Epithelial cell of esophagus (primary cell): ENCODE measurements around the gene RNF32.

Experiments used
- DNase-seq: peaks from one replicate; pipeline ENCODE4 v3.0.0; 2010; ENCODE audit warnings: low read depth
- H3K4me3 ChIP-seq: 2 replicates; pipeline ENCODE4 v1.5.1; 2011; ENCODE audit warnings: mild to moderate bottlenecking, low read length, control low read depth
- TF ChIP-seq, protein P1 (sequence below): IDR thresholded peaks from 2 replicates; pipeline ENCODE4 v1.5.1; 2011; ENCODE audit warnings: low read depth, mild to moderate bottlenecking, low read length, control low read depth, inconsistent platforms; ENCODE audit not compliant: insufficient read depth; ENCODE audit errors: missing control alignments

Gene RNF32

DNA sequence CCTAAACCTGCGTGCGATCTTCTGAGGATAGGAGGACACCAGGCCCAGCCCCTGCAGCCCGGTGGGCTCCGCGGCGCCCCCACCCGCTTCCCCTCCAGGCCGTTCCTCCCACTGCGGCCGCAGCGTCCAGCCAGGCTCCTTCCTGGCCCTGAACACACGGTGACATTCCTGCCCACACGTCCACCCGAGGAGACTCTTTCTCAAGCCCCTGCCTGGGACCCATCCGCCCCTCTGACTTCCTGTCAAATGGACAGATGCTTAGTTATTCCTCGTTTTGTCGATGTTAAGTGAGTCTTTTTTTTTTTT, 32.4 kb upstream of the RNF32 start:
- no peak for DNase-seq
- no peak overlapping the region for H3K4me3 ChIP-seq
- TF ChIP-seq, protein P1, sequence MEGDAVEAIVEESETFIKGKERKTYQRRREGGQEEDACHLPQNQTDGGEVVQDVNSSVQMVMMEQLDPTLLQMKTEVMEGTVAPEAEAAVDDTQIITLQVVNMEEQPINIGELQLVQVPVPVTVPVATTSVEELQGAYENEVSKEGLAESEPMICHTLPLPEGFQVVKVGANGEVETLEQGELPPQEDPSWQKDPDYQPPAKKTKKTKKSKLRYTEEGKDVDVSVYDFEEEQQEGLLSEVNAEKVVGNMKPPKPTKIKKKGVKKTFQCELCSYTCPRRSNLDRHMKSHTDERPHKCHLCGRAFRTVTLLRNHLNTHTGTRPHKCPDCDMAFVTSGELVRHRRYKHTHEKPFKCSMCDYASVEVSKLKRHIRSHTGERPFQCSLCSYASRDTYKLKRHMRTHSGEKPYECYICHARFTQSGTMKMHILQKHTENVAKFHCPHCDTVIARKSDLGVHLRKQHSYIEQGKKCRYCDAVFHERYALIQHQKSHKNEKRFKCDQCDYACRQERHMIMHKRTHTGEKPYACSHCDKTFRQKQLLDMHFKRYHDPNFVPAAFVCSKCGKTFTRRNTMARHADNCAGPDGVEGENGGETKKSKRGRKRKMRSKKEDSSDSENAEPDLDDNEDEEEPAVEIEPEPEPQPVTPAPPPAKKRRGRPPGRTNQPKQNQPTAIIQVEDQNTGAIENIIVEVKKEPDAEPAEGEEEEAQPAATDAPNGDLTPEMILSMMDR = no peak

DNA sequence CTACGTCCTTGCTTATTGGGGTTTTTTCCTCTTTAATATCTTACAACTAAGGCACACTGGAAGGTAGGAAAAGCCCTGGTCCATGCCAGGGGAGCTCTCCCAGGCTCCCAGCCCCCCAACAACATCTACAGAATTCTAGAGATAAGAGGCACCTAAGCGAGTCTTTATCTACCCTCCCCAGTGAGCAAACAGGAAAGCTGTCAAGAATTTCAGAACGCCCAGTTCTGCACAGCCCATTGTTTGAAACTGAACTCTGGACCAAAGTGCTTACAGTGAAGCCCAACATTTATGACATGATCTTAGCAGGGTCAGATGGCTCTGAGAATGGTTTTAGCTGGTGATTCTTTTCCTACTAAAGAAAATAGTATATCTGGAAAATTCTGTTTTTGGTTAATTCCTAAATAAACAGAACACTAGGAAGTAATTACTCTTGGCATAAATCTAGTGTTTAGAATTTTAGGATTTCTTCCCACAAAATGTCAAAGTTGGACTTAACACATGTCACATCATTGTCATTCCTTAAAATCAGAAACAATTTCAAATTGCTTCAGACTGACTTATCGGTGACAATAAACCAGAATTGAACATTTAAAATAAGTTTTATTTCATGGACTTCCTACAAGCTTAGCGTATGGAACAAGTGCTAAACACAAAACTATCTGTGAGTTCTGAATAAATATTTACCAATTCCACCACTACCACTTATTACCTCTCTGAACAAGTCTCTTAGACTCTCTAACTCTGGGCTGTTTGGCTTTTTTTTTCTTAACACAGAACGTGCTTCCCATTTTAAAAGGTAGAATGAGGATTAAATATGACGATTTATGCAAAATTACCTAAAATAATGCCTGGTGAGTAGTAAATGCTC, 31.3 kb upstream of the RNF32 start:
- no peak overlapping the region for H3K4me3 ChIP-seq
- TF ChIP-seq, protein P1 = no peak
- DNase-seq = no peak

DNA sequence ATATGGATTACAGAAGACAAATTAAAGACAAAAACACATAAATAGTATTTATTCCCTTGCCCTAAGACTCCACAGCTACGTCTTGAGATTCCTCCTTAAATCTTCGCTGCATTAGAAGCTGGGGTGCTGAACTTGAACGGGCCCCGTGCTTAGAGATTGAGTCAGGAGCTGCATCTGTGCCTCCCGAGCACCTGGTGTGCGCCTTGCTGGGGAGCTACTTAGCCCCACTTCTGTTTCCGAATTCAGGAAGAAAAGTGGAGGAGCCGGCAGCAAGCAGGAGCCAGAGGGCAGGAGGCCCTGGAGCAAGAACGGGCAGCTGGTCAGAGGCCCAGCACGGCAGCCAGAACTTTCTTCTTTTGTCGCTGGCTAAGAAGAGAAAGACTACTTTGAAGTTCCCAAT, 30.4 kb upstream of the RNF32 start:
- DNase-seq = no peak
- TF ChIP-seq, protein P1 = no peak
- H3K4me3 ChIP-seq = no peak overlapping the region

DNA sequence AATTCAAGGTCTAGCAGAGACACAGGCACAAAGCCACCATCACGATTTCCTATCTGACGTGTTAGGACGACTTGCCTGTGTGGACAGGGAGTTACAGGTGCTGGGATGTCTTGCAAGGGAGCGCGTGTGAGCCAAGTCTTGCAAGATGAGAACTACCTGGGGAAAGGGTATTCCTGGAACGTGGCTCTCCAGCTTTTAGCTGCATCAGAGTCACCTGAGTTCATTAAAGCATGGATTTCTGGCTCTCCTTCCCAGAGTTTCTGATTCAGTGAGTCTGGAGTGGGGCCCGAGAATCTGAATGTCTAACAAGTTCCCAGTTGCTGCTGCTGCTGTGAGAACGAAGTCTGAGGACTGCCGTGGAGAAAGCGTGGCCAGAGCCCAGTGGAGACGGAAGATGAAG, 30.0 kb upstream of the RNF32 start:
- no peak overlapping the region for H3K4me3 ChIP-seq
- TF ChIP-seq, protein P1 = no peak
- no peak for DNase-seq

DNA sequence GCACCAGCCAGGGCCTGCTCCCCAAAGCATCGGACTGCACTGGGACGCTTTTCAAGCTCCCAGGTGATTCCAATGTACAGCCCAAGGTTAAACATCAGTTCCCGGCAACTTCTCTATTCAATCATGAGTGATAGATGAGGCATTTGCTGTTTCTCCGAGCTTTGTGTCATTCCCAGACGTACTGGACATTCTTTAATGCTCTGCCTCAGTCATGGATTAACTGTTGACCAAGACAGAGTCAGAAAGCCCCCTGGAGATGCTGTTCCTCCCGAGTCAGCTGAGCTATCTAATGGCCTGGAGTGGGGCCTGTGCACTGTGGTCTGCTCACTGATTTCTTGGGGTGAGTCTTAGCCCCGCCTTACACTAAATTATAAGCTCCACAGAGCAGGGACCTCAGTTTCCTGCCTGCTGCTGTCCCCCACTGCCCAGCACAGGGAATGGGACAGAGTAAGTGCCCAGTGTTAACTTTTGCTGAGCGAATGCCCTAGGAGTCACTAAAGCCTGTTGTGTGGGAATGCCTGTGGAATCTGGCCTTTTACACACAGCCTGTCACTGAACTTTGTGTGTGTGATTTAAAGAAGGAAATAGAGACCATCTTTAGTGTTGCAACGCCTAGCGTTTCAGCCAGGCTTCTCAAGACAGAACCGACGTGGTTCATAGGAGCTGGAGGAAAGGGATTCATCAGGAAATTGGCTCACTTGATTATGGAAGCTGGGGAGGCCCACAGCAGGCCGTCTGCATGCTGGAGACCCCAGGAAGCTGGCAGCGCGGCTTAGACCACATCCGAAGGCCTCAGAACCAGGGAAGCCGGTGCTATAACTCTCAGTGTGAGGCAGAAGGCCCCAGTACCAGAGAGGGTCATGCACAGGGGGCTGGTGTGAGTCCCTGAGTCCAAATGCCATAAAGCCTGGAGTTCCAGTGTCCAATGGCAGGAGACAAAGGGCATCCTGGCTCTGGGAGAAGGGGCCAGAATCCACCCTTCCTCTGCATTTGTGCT, 29.3 kb upstream of the RNF32 start:
- TF ChIP-seq, protein P1 = no peak
- no peak for DNase-seq
- H3K4me3 ChIP-seq = no peak overlapping the region

DNA sequence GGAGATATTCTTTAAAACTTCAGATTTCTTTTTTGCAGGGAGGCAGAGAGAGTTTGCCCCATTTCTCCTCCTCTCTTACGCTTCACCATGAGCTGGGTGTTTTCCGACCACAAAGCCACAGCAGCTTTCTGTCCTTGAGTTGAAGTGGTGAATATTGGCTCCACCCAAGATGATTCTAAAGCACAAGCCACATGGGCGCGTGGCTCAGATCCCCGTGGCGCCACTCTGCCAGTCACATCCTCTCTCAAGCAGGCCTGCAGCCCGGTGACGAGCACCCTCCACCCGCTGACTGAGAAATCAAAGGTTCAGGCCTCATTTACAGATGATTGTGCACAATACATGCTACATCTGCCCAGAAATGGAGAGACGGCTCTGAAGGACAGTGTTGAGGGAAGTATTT, 27.6 kb upstream of the RNF32 start:
- DNase-seq = no peak
- no peak overlapping the region for H3K4me3 ChIP-seq
- TF ChIP-seq, protein P1 = no peak
